ENCODE measurements around the gene NPR3. TPM values are rescaled to one million over a fixed set of nuclear protein-coding genes. Genes with fewer than 3 reads are reported as not detected.
A peak's percentile ranks its signal among the peaks of the same experiment; 100 is the strongest.

Gene NPR3
- total and polyA plus RNA-seq, 4 donors = 6.8 to 41.0 (median 14.0) TPM

- Histone ChIP-seq H3K4me1 (ENCODE audit: control insufficient read depth, insufficient read depth, low read length) (no peaks in the 10 kb centered on the region), H3K4me3 (ENCODE audit: low read depth, low read length) (no peak overlapping the region), H3K27ac (ENCODE audit: low read depth, low read length) (no peak overlapping the region), H3K36me3 (ENCODE audit: control insufficient read depth, insufficient read depth, low read length) (no peaks in the 10 kb centered on the region), H3K27me3 (ENCODE audit: control insufficient read depth, insufficient read depth, low read length) (no peaks in the 10 kb centered on the region), H3K9me3 (ENCODE audit: control insufficient read depth, insufficient read depth, low read length) (peaks cover 5% of the 10 kb centered on the region)
- no CpG with 5 or more reads among the region's 4 CpGs for WGBS (ENCODE audit: insufficient coverage)
- DNase-seq (ENCODE audit: low read depth in 4 of 6, low spot score in 6 of 6) = peak in 2 of 6 donors; percentile 7 to 74
Measured at GRCh38 chr5:32752411-32752810, 41.3 kb downstream of the NPR3 start.

GRCh38 chr5:32753051-32753450 lies 41.9 kb downstream of the NPR3 start:
- H3K27me3 ChIP-seq (ENCODE audit: control insufficient read depth, insufficient read depth, low read length) = no peaks in the 10 kb centered on the region
- no peaks in the 10 kb centered on the region for H3K4me1 ChIP-seq (ENCODE audit: control insufficient read depth, insufficient read depth, low read length)
- H3K36me3 ChIP-seq (ENCODE audit: control insufficient read depth, insufficient read depth, low read length) = no peaks in the 10 kb centered on the region
- no CpG with 5 or more reads among the region's 2 CpGs for WGBS (ENCODE audit: insufficient coverage)
- peak in 1 of 6 donors; percentile 5 for DNase-seq (ENCODE audit: low read depth in 4 of 6, low spot score in 6 of 6)
- H3K9me3 ChIP-seq (ENCODE audit: control insufficient read depth, insufficient read depth, low read length) = peaks cover 5% of the 10 kb centered on the region
- H3K27ac ChIP-seq (ENCODE audit: low read depth, low read length) = no peak overlapping the region
- no peak overlapping the region for H3K4me3 ChIP-seq (ENCODE audit: low read depth, low read length)

- Histone ChIP-seq H3K9me3 (ENCODE audit: control insufficient read depth, insufficient read depth, low read length) (no peaks in the 10 kb centered on the region), H3K4me1 (ENCODE audit: control insufficient read depth, insufficient read depth, low read length) (no peaks in the 10 kb centered on the region), H3K36me3 (ENCODE audit: control insufficient read depth, insufficient read depth, low read length) (no peaks in the 10 kb centered on the region), H3K27me3 (ENCODE audit: control insufficient read depth, insufficient read depth, low read length) (no peaks in the 10 kb centered on the region), H3K4me3 (ENCODE audit: low read depth, low read length) (no peak overlapping the region), H3K27ac (ENCODE audit: low read depth, low read length) (no peak overlapping the region)
- peak in 1 of 6 donors; percentile 4 for DNase-seq (ENCODE audit: low read depth in 4 of 6, low spot score in 6 of 6)
Measured at GRCh38 chr5:32753765-32754164, 42.6 kb downstream of the NPR3 start.

- Histone ChIP-seq H3K9me3 (ENCODE audit: control insufficient read depth, insufficient read depth, low read length) (no peaks in the 10 kb centered on the region), H3K4me1 (ENCODE audit: control insufficient read depth, insufficient read depth, low read length) (no peaks in the 10 kb centered on the region), H3K27me3 (ENCODE audit: control insufficient read depth, insufficient read depth, low read length) (no peaks in the 10 kb centered on the region), H3K27ac (ENCODE audit: low read depth, low read length) (no peak overlapping the region), H3K36me3 (ENCODE audit: control insufficient read depth, insufficient read depth, low read length) (no peaks in the 10 kb centered on the region), H3K4me3 (ENCODE audit: low read depth, low read length) (no peak overlapping the region)
- peak in 1 of 6 donors; percentile 13 for DNase-seq (ENCODE audit: low read depth in 4 of 6, low spot score in 6 of 6)
- no CpG with 5 or more reads among the region's 1 CpG for WGBS (ENCODE audit: insufficient coverage)
Measured at GRCh38 chr5:32754284-32754683, 43.2 kb downstream of the NPR3 start.

- Histone ChIP-seq H3K4me1 (ENCODE audit: control insufficient read depth, insufficient read depth, low read length) (no peaks in the 10 kb centered on the region), H3K9me3 (ENCODE audit: control insufficient read depth, insufficient read depth, low read length) (no peaks in the 10 kb centered on the region), H3K4me3 (ENCODE audit: low read depth, low read length) (no peak overlapping the region), H3K27ac (ENCODE audit: low read depth, low read length) (no peak overlapping the region), H3K27me3 (ENCODE audit: control insufficient read depth, insufficient read depth, low read length) (no peaks in the 10 kb centered on the region), H3K36me3 (ENCODE audit: control insufficient read depth, insufficient read depth, low read length) (no peaks in the 10 kb centered on the region)
- WGBS (ENCODE audit: insufficient coverage) = no CpG with 5 or more reads among the region's 4 CpGs
- DNase-seq (ENCODE audit: low read depth in 4 of 6, low spot score in 6 of 6) = no peak
Measured at GRCh38 chr5:32760091-32760509, 49.0 kb downstream of the NPR3 start.

- H3K27me3 ChIP-seq (ENCODE audit: control insufficient read depth, insufficient read depth, low read length) = no peaks in the 10 kb centered on the region
Measured at GRCh38 chr5:32765266-32765665, 54.1 kb downstream of the NPR3 start.

GRCh38 chr5:32767948-32768467 lies 56.9 kb downstream of the NPR3 start:
- Histone ChIP-seq H3K27me3 (ENCODE audit: control insufficient read depth, insufficient read depth, low read length) (no peaks in the 10 kb centered on the region), H3K27ac (ENCODE audit: low read depth, low read length) (no peak overlapping the region), H3K36me3 (ENCODE audit: control insufficient read depth, insufficient read depth, low read length) (no peaks in the 10 kb centered on the region), H3K9me3 (ENCODE audit: control insufficient read depth, insufficient read depth, low read length) (no peaks in the 10 kb centered on the region), H3K4me1 (ENCODE audit: control insufficient read depth, insufficient read depth, low read length) (no peaks in the 10 kb centered on the region), H3K4me3 (ENCODE audit: low read depth, low read length) (no peak overlapping the region)
- WGBS (ENCODE audit: insufficient coverage) = 87% methylated on average over 5 of the region's 8 CpGs
- no peak for DNase-seq (ENCODE audit: low read depth in 4 of 6, low spot score in 6 of 6)

More at GRCh38 chr5:32765266-32765665, 54.1 kb downstream of the NPR3 start:
- no peaks in the 10 kb centered on the region for H3K9me3 ChIP-seq (ENCODE audit: control insufficient read depth, insufficient read depth, low read length)
- H3K36me3 ChIP-seq (ENCODE audit: control insufficient read depth, insufficient read depth, low read length) = no peaks in the 10 kb centered on the region
- DNase-seq (ENCODE audit: low read depth in 4 of 6, low spot score in 6 of 6) = no peak
- WGBS (ENCODE audit: insufficient coverage) = 86% methylated on average over 4 of the region's 4 CpGs
- H3K27ac ChIP-seq (ENCODE audit: low read depth, low read length) = no peak overlapping the region
- no peaks in the 10 kb centered on the region for H3K4me1 ChIP-seq (ENCODE audit: control insufficient read depth, insufficient read depth, low read length)
- no peak overlapping the region for H3K4me3 ChIP-seq (ENCODE audit: low read depth, low read length)

- WGBS (ENCODE audit: insufficient coverage) = 62% methylated on average over 7 of the region's 8 CpGs
- Histone ChIP-seq H3K4me1 (ENCODE audit: control insufficient read depth, insufficient read depth, low read length) (no peaks in the 10 kb centered on the region), H3K4me3 (ENCODE audit: low read depth, low read length) (no peak overlapping the region), H3K27ac (ENCODE audit: low read depth, low read length) (no peak overlapping the region), H3K9me3 (ENCODE audit: control insufficient read depth, insufficient read depth, low read length) (no peaks in the 10 kb centered on the region), H3K36me3 (ENCODE audit: control insufficient read depth, insufficient read depth, low read length) (no peaks in the 10 kb centered on the region), H3K27me3 (ENCODE audit: control insufficient read depth, insufficient read depth, low read length) (no peaks in the 10 kb centered on the region)
- no peak for DNase-seq (ENCODE audit: low read depth in 4 of 6, low spot score in 6 of 6)
Measured at GRCh38 chr5:32769711-32770110, 58.6 kb downstream of the NPR3 start.

GRCh38 chr5:32770444-32770843 lies 59.3 kb downstream of the NPR3 start:
- H3K27me3 ChIP-seq (ENCODE audit: control insufficient read depth, insufficient read depth, low read length) = no peaks in the 10 kb centered on the region
- no peak overlapping the region for H3K27ac ChIP-seq (ENCODE audit: low read depth, low read length)
- no peaks in the 10 kb centered on the region for H3K4me1 ChIP-seq (ENCODE audit: control insufficient read depth, insufficient read depth, low read length)
- H3K9me3 ChIP-seq (ENCODE audit: control insufficient read depth, insufficient read depth, low read length) = no peaks in the 10 kb centered on the region
- H3K4me3 ChIP-seq (ENCODE audit: low read depth, low read length) = no peak overlapping the region
- no CpG with 5 or more reads among the region's 5 CpGs for WGBS (ENCODE audit: insufficient coverage)
- DNase-seq (ENCODE audit: low read depth in 4 of 6, low spot score in 6 of 6) = peak in 1 of 6 donors; percentile 50
- H3K36me3 ChIP-seq (ENCODE audit: control insufficient read depth, insufficient read depth, low read length) = no peaks in the 10 kb centered on the region

GRCh38 chr5:32771037-32771436 lies 59.9 kb downstream of the NPR3 start:
- no peak for DNase-seq (ENCODE audit: low read depth in 4 of 6, low spot score in 6 of 6)
- Histone ChIP-seq H3K27me3 (ENCODE audit: control insufficient read depth, insufficient read depth, low read length) (no peaks in the 10 kb centered on the region), H3K4me3 (ENCODE audit: low read depth, low read length) (no peak overlapping the region), H3K4me1 (ENCODE audit: control insufficient read depth, insufficient read depth, low read length) (no peaks in the 10 kb centered on the region), H3K36me3 (ENCODE audit: control insufficient read depth, insufficient read depth, low read length) (no peaks in the 10 kb centered on the region), H3K27ac (ENCODE audit: low read depth, low read length) (no peak overlapping the region), H3K9me3 (ENCODE audit: control insufficient read depth, insufficient read depth, low read length) (no peaks in the 10 kb centered on the region)
- WGBS (ENCODE audit: insufficient coverage) = 80% methylated on average over 2 of the region's 9 CpGs
